Measurements from ENCODE around the gene THOC6.

DNA sequence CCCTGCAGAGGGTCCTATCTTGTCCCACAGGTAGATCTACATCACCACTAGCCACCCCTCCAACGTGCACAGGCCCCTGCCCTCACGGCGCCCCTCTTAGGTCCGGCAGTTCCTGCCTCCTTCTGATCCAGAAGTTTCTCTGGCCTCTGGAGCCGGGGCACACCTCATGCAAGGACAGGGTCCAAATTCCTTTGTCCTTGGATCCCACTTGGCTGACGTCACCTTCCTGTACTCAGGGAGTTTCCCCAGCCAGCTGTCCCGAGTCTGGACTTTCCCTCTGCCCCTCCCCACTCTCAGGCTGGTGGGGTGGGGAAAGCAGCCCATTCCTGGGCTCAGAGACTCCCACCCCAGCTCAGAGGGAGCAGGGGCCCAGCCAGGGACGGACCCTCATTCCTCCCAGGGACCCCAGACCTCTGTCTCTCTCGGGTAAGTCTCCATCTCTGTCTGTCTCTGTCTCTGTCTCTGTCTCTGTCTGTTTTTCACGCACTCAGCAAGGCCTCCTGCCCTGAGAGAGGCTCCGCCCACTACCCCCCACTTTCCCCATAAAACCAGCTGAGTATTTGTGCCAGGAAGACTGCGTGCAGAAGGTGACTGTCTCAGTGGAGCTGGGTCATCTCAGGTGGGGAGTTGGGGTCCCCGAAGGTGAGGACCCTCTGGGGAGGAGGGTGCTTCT is 41.4 kb downstream of the THOC6 start, which contains the start of gene IL32:
- TF ChIP-seq, protein P1, sequence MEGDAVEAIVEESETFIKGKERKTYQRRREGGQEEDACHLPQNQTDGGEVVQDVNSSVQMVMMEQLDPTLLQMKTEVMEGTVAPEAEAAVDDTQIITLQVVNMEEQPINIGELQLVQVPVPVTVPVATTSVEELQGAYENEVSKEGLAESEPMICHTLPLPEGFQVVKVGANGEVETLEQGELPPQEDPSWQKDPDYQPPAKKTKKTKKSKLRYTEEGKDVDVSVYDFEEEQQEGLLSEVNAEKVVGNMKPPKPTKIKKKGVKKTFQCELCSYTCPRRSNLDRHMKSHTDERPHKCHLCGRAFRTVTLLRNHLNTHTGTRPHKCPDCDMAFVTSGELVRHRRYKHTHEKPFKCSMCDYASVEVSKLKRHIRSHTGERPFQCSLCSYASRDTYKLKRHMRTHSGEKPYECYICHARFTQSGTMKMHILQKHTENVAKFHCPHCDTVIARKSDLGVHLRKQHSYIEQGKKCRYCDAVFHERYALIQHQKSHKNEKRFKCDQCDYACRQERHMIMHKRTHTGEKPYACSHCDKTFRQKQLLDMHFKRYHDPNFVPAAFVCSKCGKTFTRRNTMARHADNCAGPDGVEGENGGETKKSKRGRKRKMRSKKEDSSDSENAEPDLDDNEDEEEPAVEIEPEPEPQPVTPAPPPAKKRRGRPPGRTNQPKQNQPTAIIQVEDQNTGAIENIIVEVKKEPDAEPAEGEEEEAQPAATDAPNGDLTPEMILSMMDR (conservative IDR thresholded peaks at IDR 0.05; ENCODE audit: low read depth in 2 of 2) = no peak
- TF ChIP-seq EZH2 (IDR thresholded peaks at IDR 0.05; ENCODE audit: low read depth, unreplicated experiment) (no peak), POLR2AphosphoS5 (IDR thresholded peaks at IDR 0.05; ENCODE audit: low read depth) (no peak), ZNF331 (CRISPR knock-in tag; IDR thresholded peaks at IDR 0.05; ENCODE audit: low read depth) (no peak), CREB1 (CRISPR knock-in tag; IDR thresholded peaks at IDR 0.05; ENCODE audit: low read depth) (no peak)

All from GM23338 (cell line).